ENCODE data around the gene ZNF84.

Gene ZNF84

DNA sequence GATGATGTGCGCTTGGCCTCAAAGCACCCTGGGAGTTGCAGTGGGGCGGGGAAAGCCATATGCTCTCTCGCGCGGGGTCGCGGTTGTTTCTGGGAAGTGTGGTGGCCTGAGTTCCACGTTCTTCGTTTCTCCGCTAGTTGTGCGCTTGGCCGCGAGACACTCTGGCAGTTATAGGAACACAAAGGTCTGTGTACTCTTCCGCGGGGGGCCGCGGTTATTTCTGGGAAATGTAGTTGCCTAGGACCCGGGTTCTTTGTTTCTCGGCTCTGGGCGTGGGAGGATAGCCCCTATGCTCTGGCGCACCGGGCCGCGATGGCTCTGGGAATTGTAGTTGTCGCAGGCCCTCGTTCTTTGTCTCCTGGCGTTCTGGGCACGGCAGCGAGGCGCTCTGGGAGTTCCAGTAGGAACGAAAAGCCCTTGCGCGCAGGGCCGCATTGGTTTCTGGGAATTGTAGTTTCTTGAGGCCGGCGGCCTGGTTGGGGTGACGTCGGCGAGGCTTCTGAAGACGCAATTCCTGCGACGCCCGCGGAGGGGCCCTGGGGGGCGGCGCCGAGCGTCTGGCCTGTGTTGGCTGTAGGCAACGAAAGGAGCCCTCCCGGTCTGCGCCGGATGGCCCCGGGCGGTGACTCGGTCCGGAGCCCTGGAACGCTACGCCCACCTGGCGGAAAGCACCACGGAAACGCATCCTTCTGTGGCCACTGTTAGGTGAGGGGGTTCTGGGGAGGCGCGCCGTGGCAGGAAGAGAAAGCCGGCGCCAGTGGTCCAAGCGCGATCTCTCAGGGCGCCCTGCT, 43.3 kb downstream of the ZNF84 start, which contains the start of gene ZNF140:
TSS of gene ZNF140 (plus strand) at position 556 of the 791 bp plus-strand sequence. CDS start 398 bp downstream, outside the sequence.
- H3K36me3 Mint-ChIP-seq (ENCODE audit: low read depth) = peaks cover 8% of the 10 kb centered on the region
- H3K9me3 Mint-ChIP-seq = peaks cover 29% of the 10 kb centered on the region
- H3K4me1 Mint-ChIP-seq (ENCODE audit: low read depth) = peaks cover 7% of the 10 kb centered on the region
- intact Hi-C loops (cut with micrococcal nuclease) = loop anchor here (1.0 kb wide), 6 partner anchors 43 to 193 kb away; partner anchors contain the start of genes CHFR, ZNF10, ZNF26 and ZNF268
- H3K27ac Mint-ChIP-seq = no peak within 1 kb of the TSS
- no peak within 1 kb of the TSS for H3K4me3 Mint-ChIP-seq
- no peaks in the 10 kb centered on the region for H3K27me3 Mint-ChIP-seq

DNA sequence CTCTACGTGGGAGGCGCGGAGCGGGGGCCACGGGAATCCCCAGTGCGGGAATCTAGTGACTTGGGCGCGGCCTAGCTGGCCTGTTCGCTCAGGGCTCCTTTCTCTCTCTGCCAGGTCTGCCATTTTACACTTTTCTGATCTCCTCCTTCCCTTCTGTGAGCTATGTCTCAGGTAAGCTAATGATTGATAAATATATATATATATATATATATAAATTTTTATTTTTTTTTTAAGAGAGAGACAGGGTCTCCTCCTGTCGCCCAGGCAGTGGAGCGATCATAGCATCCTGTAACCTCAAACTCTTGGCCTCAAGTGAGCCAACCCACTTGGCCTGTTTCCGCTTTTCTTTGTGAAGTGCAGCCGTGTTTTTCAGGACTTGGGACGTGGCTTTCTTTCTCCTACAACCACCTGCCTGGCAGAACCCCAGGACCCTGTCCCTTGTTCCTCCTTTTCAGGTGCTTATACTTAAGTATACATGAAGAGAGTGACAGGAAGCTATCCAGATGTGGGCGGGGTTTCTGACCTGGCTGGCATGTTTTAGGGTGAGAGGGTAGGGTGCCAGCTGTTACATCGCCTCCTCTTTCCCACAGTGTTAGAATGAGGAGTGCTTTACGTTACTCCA, 44.0 kb downstream of the ZNF84 start:
- no peak overlapping the region for H3K4me3 Mint-ChIP-seq
- intact Hi-C loops (cut with micrococcal nuclease) = no loop called here
- no peaks in the 10 kb centered on the region for H3K27me3 Mint-ChIP-seq
- peaks cover 8% of the 10 kb centered on the region for H3K36me3 Mint-ChIP-seq (ENCODE audit: low read depth)
- peaks cover 32% of the 10 kb centered on the region for H3K9me3 Mint-ChIP-seq
- H3K4me1 Mint-ChIP-seq (ENCODE audit: low read depth) = peaks cover 7% of the 10 kb centered on the region
- H3K27ac Mint-ChIP-seq = no peak overlapping the region

DNA sequence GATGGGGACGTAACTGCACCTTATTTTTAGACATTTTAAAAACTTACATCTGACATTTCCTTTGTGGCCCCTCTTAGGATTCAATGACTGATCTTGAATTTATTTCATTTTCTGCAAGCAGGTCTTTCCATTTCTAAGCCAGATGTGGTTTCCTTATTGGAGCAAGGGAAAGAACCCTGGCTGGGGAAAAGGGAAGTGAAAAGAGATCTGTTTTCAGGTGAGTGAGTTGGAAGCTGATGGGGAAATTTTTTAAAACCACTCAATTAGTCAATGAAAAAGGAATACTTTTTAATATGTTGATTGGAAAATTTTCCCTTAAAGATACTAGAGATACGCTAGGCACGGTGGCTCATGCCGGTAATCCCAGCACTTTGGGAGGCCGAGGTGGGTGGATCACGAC, 46.0 kb downstream of the ZNF84 start:
- intact Hi-C loops (cut with micrococcal nuclease) = no loop called here
- Mint-ChIP-seq H3K9me3 (peaks cover 53% of the 10 kb centered on the region), H3K4me1 (ENCODE audit: low read depth) (peaks cover 7% of the 10 kb centered on the region), H3K27me3 (no peaks in the 10 kb centered on the region), H3K27ac (no peak overlapping the region), H3K36me3 (ENCODE audit: low read depth) (no peaks in the 10 kb centered on the region), H3K4me3 (no peak overlapping the region)

DNA sequence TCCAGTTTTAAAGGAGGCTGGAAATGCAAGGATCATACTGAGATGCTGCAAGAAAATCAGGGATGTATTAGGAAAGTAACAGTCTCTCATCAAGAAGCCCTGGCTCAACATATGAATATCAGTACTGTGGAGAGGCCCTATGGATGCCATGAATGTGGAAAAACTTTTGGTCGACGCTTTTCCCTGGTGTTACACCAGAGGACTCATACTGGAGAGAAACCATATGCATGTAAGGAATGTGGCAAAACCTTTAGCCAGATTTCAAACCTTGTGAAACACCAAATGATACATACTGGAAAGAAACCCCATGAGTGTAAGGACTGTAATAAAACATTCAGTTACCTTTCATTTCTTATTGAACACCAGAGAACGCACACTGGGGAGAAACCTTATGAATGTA, 68.3 kb downstream of the ZNF84 start:
- H3K27me3 Mint-ChIP-seq = no peaks in the 10 kb centered on the region
- peaks cover 97% of the 10 kb centered on the region for H3K9me3 Mint-ChIP-seq
- H3K27ac Mint-ChIP-seq = no peak overlapping the region
- no peak overlapping the region for H3K4me3 Mint-ChIP-seq
- H3K36me3 Mint-ChIP-seq (ENCODE audit: low read depth) = peaks cover 5% of the 10 kb centered on the region
- intact Hi-C loops (cut with micrococcal nuclease) = no loop called here
- no peaks in the 10 kb centered on the region for H3K4me1 Mint-ChIP-seq (ENCODE audit: low read depth)

DNA sequence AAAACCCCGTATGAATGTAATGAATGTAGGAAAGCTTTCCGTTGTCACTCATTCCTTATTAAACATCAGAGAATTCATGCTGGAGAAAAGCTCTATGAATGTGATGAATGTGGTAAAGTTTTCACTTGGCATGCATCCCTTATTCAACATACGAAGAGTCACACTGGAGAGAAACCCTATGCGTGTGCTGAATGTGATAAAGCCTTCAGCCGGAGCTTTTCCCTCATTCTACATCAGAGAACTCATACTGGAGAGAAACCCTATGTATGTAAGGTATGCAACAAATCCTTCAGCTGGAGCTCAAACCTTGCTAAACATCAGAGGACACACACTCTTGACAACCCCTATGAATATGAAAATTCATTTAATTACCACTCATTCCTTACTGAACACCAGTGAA, 68.9 kb downstream of the ZNF84 start:
- intact Hi-C loops (cut with micrococcal nuclease) = no loop called here
- Mint-ChIP-seq H3K27me3 (no peaks in the 10 kb centered on the region), H3K27ac (no peak overlapping the region), H3K9me3 (peaks cover 97% of the 10 kb centered on the region), H3K4me1 (ENCODE audit: low read depth) (no peaks in the 10 kb centered on the region), H3K4me3 (no peak overlapping the region), H3K36me3 (ENCODE audit: low read depth) (peaks cover 5% of the 10 kb centered on the region)

DNA sequence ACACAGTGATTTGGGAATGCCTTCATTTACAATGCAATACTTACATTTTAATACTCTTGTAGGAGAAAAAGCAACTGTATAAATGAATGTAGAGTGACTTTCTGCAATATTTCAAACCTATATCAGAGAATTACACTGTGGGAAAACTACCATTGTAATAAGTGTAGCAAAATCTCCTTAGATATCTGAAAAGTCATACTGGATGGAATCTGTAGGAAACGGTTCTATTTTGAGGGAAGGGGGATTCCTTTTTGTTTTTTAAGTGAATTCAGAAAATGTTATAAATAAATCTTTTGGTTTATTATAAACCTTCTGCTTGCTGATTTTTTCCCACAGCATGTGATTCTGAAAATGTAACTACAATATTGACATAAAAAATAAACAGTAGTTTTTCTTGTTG, 69.8 kb downstream of the ZNF84 start:
- no peak overlapping the region for H3K4me3 Mint-ChIP-seq

DNA sequence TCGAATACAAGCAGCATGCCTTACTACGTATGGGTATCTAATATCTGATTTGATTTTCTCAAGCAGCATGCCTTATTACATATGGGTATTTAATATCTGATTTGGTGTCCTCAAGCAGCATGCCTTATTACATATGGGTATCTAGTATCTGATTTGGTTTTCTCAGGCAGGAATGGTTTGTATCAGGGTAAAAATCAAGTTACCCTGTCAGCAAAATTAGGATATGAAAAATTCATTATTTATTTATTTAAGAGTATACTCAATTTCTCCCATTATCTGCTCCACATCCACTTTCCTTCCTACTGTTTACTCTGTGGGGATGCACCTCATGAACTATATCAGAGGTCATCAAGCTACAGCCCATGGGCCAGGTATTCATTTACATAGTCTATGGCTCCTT, 70.8 kb downstream of the ZNF84 start:
- Mint-ChIP-seq H3K4me1 (ENCODE audit: low read depth) (no peaks in the 10 kb centered on the region), H3K27ac (no peak overlapping the region), H3K4me3 (no peak overlapping the region), H3K36me3 (ENCODE audit: low read depth) (peaks cover 5% of the 10 kb centered on the region), H3K9me3 (peaks cover 93% of the 10 kb centered on the region), H3K27me3 (no peaks in the 10 kb centered on the region)
- intact Hi-C loops (cut with micrococcal nuclease) = no loop called here

More for the DNA sequence above, 69.8 kb downstream of the ZNF84 start:
- Mint-ChIP-seq H3K27ac (no peak overlapping the region), H3K27me3 (no peaks in the 10 kb centered on the region), H3K36me3 (ENCODE audit: low read depth) (peaks cover 5% of the 10 kb centered on the region), H3K4me1 (ENCODE audit: low read depth) (no peaks in the 10 kb centered on the region), H3K9me3 (peaks cover 97% of the 10 kb centered on the region)
- intact Hi-C loops (cut with micrococcal nuclease) = no loop called here

Data from dendritic cell treated with granulocyte-macrophage colony-stimulating factor and Interleukin-4, amounts not matched to agents 40 ng/mL and 50 ng/mL, for 4 days (primary cell).